ENCODE data around the gene CCNB1.
"Not testable (repeated sequence)": the region's sequence is repeated elsewhere in the genome, so short reads cannot be mapped to it uniquely, and the experiment has no call there.

CCNB1 gene

GRCh38 chr5:69187342-69187741, 20.4 kb downstream of the CCNB1 start:
- DNase-seq: no peak

- no peak for DNase-seq
Observed at GRCh38 chr5:69188811-69189161, 21.8 kb downstream of the CCNB1 start.

- peak; percentile 92 for DNase-seq
Observed at GRCh38 chr5:69189162-69190086, 22.5 kb downstream of the CCNB1 start, which contains the start of gene CENPH. Gene CENPH, plus strand, starts transcription at chr5:69189583. Its CDS starts 52 bp downstream, at chr5:69189635.

- DNase-seq: no peak
Observed at GRCh38 chr5:69202497-69202896, 35.5 kb downstream of the CCNB1 start.

- no peak for DNase-seq
Observed at GRCh38 chr5:69206528-69207190, 39.7 kb downstream of the CCNB1 start.

- no peak for DNase-seq
Observed at GRCh38 chr5:69209602-69210001, 42.7 kb downstream of the CCNB1 start.

- no peak for DNase-seq
Observed at GRCh38 chr5:69211200-69211599, 44.2 kb downstream of the CCNB1 start.

- no peak for DNase-seq
Observed at GRCh38 chr5:69212022-69212421, 45.1 kb downstream of the CCNB1 start.

GRCh38 chr5:69213513-69214215, 46.7 kb downstream of the CCNB1 start:
- DNase-seq: no peak

GRCh38 chr5:69217151-69217511, 50.2 kb downstream of the CCNB1 start:
- DNase-seq: peak; percentile 4

GRCh38 chr5:69217548-69218526, 50.9 kb downstream of the CCNB1 start:
- DNase-seq: peak; percentile 99

GRCh38 chr5:69219939-69220338, 53.0 kb downstream of the CCNB1 start:
- DNase-seq: no peak

GRCh38 chr5:69220371-69220770, 53.4 kb downstream of the CCNB1 start:
- not testable (repeated sequence) for DNase-seq

GRCh38 chr5:69220833-69221232, 53.9 kb downstream of the CCNB1 start:
- DNase-seq: not testable (repeated sequence)

- no peak for DNase-seq
Observed at GRCh38 chr5:69224520-69224919, 57.6 kb downstream of the CCNB1 start.

- no peak for DNase-seq
Observed at GRCh38 chr5:69225860-69226259, 58.9 kb downstream of the CCNB1 start.
